GM12874 (cell line): ENCODE data around the gene PLCB2.
A peak's percentile ranks its signal among the peaks of the same experiment; 100 is the strongest.

ENCODE experiments used
- TF ChIP-seq, protein P1 (sequence below): IDR thresholded peaks from 2 replicates; pipeline ENCODE4 v1.5.1; 2011; ENCODE audit warnings: low read depth, mild to moderate bottlenecking, control low read depth, low read length, moderate library complexity; ENCODE audit not compliant: insufficient read depth

The PLCB2 gene

DNA sequence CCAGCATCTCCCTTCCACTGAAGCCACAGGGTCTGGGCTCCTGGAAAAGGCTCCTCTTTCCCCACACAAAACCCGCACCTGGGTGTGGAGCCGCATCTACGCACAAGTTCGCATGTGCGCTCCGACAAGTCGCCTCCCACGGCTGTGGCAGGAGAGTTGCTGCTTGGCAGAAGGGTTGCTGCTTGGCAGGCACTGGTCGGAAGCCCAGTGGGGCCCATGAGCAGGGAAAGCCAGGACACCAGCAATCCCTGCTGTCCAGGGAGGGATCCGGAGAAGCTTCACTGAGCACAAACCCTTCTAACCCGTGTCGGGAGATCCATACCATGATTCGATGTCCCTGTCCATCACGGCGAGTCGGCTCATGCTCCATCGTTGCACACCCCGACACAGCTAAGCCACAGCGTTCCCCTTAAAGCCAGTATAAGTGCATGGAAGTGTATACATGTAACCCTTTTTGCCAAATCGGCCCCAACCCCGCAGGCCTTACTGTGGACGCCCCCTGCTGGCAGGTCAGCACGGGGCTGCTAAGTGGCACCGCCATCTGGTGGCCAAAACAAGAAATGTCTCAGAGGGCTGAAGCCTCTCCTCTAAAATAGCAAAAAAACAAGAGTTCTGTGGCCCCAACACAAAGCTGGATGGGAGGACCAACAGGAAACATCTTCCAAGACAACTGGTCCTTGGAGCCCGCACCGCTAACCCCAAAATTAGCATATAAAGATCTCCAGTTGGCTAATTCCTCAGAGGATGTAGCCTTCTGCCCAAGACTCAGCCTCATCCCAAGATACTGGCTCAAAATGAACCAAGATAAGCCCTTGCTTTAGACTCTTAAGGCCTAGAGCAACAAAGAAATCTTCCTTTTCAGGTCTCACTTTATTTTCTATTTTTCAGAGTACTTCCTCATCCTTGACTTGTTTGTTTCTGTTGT, 33.1 kb downstream of the PLCB2 start:
- TF ChIP-seq, protein P1, sequence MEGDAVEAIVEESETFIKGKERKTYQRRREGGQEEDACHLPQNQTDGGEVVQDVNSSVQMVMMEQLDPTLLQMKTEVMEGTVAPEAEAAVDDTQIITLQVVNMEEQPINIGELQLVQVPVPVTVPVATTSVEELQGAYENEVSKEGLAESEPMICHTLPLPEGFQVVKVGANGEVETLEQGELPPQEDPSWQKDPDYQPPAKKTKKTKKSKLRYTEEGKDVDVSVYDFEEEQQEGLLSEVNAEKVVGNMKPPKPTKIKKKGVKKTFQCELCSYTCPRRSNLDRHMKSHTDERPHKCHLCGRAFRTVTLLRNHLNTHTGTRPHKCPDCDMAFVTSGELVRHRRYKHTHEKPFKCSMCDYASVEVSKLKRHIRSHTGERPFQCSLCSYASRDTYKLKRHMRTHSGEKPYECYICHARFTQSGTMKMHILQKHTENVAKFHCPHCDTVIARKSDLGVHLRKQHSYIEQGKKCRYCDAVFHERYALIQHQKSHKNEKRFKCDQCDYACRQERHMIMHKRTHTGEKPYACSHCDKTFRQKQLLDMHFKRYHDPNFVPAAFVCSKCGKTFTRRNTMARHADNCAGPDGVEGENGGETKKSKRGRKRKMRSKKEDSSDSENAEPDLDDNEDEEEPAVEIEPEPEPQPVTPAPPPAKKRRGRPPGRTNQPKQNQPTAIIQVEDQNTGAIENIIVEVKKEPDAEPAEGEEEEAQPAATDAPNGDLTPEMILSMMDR: peak; percentile 100

DNA sequence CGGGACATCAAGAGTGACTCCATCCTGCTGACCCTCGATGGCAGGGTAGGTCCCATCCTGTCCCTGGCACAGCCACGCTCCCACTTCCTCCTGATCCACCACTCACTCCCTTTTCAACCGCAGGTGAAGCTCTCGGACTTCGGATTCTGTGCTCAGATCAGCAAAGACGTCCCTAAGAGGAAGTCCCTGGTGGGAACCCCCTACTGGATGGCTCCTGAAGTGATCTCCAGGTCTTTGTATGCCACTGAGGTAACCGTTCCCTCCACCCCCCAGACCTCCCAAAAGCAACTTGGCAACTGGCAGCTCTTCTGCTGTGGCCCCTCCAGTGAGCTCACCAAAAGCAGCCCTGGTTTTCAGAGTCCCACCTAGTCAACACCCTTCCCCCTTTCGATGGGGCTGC, 34.3 kb downstream of the PLCB2 start:
- TF ChIP-seq, protein P1: no peak

DNA sequence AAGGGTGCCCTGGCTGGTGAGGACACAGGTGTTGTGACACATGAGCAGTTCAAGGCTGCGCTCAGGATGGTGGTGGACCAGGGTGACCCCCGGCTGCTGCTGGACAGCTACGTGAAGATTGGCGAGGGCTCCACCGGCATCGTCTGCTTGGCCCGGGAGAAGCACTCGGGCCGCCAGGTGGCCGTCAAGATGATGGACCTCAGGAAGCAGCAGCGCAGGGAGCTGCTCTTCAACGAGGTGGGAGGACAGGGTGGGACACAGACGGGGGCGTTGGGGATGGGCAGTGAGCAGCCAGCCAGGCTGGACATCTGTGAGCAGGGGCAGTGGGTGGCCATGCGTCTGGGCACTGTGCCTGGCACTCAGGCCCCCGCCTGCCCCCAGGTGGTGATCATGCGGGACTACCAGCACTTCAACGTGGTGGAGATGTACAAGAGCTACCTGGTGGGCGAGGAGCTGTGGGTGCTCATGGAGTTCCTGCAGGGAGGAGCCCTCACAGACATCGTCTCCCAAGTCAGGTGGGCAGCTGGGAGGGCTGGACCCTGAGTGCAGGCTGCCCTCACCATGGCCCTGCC, 35.2 kb downstream of the PLCB2 start:
- TF ChIP-seq, protein P1: peak; percentile 40

DNA sequence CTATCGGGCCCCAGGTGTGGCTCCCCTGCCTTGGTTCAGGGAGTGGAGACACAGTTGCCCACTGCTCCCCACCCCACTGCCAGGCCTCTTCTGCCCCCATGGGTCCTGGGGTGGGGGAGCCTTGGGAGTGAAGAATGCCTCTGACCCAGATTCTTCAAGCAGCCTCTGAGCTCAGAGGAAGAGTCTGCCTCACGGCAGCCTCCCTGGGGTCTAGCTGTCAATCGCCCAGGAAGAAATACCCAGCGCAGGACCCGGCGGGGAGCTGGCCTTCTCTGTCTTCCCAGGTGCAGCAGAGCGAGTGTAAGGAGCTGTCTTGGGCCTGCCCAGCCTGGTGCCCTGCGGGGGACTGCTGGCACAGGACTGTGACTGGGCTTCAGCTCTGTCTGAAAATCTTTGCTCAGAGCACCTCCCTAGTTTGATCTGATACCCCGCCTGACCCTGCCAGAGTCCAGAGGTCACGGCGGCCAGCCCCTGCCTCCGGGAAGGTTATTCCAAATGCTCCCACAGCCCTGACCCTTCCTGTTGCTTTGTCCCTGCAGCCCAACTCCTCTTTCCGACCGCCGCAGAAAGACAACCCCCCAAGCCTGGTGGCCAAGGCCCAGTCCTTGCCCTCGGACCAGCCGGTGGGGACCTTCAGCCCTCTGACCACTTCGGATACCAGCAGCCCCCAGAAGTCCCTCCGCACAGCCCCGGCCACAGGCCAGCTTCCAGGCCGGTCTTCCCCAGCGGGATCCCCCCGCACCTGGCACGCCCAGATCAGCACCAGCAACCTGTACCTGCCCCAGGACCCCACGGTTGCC, 35.9 kb downstream of the PLCB2 start:
- TF ChIP-seq, protein P1: no peak

DNA sequence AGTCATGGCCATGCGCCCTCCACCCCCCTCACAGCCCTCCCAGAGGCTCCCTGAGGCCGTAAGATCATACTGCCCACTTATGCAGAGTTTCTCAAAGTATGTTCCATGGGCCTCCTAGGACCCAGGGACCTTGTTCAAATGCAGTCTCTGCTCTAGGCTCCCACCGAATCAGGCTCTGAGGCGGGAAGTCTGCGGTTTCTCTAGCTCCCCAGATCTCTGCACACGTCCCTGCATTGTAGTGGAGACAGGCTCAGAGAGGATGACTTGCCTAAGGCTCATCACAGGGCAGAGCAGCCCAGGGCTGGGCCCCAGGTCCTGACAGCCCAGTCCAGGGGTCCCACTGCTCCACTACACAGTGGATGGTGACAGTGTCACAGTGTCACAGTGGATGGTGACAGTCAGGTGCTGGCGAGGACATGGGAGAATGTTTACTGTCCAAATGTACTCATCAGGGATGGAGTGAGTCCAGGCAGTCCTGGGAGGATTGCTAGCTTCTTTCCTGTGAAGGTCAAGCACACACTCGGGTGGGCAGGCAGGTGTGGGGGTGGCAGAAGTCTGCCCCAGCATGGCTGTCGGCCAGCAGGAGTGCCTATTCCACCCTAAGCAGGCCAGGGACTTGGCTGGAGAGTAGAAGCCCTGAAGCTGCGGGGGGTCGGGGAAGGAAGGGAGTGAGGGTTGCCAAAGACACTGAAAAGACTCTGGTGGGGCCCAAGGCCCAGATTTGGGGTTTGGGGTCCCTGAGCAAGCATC, 37.3 kb downstream of the PLCB2 start:
- TF ChIP-seq, protein P1: no peak

DNA sequence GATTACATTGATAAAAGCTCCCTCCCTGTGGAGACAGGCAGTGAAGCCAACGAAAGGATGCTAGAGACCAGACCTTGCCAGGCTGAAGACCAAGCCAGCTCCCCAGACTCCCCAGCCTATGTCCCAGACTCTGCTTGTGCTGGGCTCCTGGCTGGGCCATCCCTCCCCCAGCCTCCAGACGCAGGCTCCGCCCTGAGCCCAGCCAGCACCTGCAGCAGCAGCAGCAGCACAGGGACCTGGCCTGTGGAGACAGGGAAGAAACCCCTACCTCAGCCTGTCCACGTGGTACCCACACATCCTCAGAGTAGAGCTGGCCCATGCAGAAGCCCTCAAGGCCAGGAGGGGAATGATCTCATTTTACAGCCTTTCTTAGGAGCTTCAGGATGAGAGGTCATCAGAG, 38.1 kb downstream of the PLCB2 start:
- TF ChIP-seq, protein P1: no peak

DNA sequence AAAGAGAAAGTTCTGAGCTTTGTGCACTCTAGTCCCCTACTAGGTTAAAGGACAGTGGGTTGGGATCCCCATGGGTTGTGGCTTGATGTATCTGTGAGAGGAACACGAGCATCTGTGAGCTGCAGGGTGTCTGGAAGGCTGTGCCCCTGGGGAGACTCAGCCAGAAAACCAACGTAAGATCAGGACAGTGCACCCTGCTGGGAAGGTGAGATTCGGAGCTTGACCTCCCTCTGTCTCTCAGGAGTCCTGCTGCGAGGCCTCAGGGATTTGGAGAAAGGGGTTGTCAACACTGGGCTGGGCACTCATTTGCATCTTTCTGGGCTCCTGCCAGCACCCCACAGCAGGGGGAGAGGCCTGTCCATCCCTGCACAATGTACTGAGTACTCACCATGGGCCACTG, 40.1 kb downstream of the PLCB2 start:
- TF ChIP-seq, protein P1: no peak
